ENCODE data around the gene HOXD9. TPM values are rescaled to one million over a fixed set of nuclear protein-coding genes. Genes with fewer than 3 reads are reported as not detected.

Gene HOXD9
- total RNA-seq, 2 experiments from 2014 or later, result not detected

GRCh38 chr2:176098366-176099158 is 24.0 kb upstream of the HOXD9 start:
- Mint-ChIP-seq H3K9me3 (no peaks in the 10 kb centered on the region), H3K36me3 (ENCODE audit: low read depth) (no peaks in the 10 kb centered on the region), H3K27ac (no peak overlapping the region), H3K27me3 (peaks cover 87% of the 10 kb centered on the region), H3K4me3 (no peak overlapping the region), H3K4me1 (ENCODE audit: low read depth) (peaks cover 14% of the 10 kb centered on the region)
- DNase-seq (no peak), ATAC-seq (no peak)
- ChIA-PET CTCF (interaction anchor here (0.6 to 6.1 kb wide), 23 partner anchors 8 to 1058 kb away, joined by 3 to 94 read pairs (median 4); no protein-coding TSS in a partner anchor), POLR2A (interaction anchor here (0.5 kb wide), 1 partner anchor 458 kb away, joined by 3 read pairs; no protein-coding TSS in a partner anchor)
- intact Hi-C loops (cut with micrococcal nuclease), result loop anchor here (5.0 kb wide), 1 partner anchor 731 kb away; no protein-coding TSS in a partner anchor
- TF ChIP-seq CTCF (IDR thresholded peaks at IDR 0.05), result no peak

GRCh38 chr2:176099159-176099727 is 23.3 kb upstream of the HOXD9 start:
- Mint-ChIP-seq H3K4me3 (no peak overlapping the region), H3K27me3 (peaks cover 87% of the 10 kb centered on the region), H3K27ac (no peak overlapping the region), H3K9me3 (no peaks in the 10 kb centered on the region), H3K4me1 (ENCODE audit: low read depth) (peaks cover 17% of the 10 kb centered on the region), H3K36me3 (ENCODE audit: low read depth) (no peaks in the 10 kb centered on the region)
- DNase-seq (no peak), ATAC-seq (no peak)
- POLR2A ChIA-PET, result no interaction called here
- intact Hi-C loops (cut with micrococcal nuclease), result loop anchor here (5.0 kb wide), 1 partner anchor 732 kb away; no protein-coding TSS in a partner anchor
- CTCF ChIA-PET, result interaction anchor here (1.1 to 6.1 kb wide), 3 partner anchors 11 to 410 kb away, joined by 3 to 94 read pairs (median 17); no protein-coding TSS in a partner anchor
- TF ChIP-seq CTCF (IDR thresholded peaks at IDR 0.05), result no peak

GRCh38 chr2:176099728-176100546 is 22.6 kb upstream of the HOXD9 start, which contains the start of gene HOXD12:
TSS of gene HOXD12 (plus strand) at chr2:176099795. CDS start at chr2:176099802, 7 bp downstream.
- ChIA-PET POLR2A (no interaction called here), CTCF (interaction anchor here (6.1 kb wide), 1 partner anchor 411 kb away, joined by 94 read pairs; no protein-coding TSS in a partner anchor)
- no peak for TF ChIP-seq CTCF (IDR thresholded peaks at IDR 0.05)
- no peaks in the 10 kb centered on the region for H3K9me3 Mint-ChIP-seq
- H3K27me3 Mint-ChIP-seq, result peaks cover 89% of the 10 kb centered on the region
- no peak within 1 kb of the TSS for H3K27ac Mint-ChIP-seq
- intact Hi-C loops (cut with micrococcal nuclease), result loop anchor here (5.0 kb wide), 1 partner anchor 733 kb away; no protein-coding TSS in a partner anchor
- ATAC-seq (no peak), DNase-seq (no peak)
- H3K36me3 Mint-ChIP-seq (ENCODE audit: low read depth), result no peaks in the 10 kb centered on the region
- peaks cover 21% of the 10 kb centered on the region for H3K4me1 Mint-ChIP-seq (ENCODE audit: low read depth)
- H3K4me3 Mint-ChIP-seq, result no peak within 1 kb of the TSS

GRCh38 chr2:176100547-176101140 is 21.9 kb upstream of the HOXD9 start:
- DNase-seq (no peak), ATAC-seq (no peak)
- CTCF ChIA-PET, result no interaction called here
- POLR2A ChIA-PET, result no interaction called here
- Mint-ChIP-seq H3K4me1 (ENCODE audit: low read depth) (peaks cover 24% of the 10 kb centered on the region), H3K9me3 (no peaks in the 10 kb centered on the region), H3K36me3 (ENCODE audit: low read depth) (no peaks in the 10 kb centered on the region), H3K27me3 (peaks cover 89% of the 10 kb centered on the region), H3K4me3 (no peak overlapping the region), H3K27ac (no peak overlapping the region)
- intact Hi-C loops (cut with micrococcal nuclease), result no loop called here
- no peak for TF ChIP-seq CTCF (IDR thresholded peaks at IDR 0.05)
